ENCODE results near the gene MAGEF1.

The MAGEF1 gene

DNA sequence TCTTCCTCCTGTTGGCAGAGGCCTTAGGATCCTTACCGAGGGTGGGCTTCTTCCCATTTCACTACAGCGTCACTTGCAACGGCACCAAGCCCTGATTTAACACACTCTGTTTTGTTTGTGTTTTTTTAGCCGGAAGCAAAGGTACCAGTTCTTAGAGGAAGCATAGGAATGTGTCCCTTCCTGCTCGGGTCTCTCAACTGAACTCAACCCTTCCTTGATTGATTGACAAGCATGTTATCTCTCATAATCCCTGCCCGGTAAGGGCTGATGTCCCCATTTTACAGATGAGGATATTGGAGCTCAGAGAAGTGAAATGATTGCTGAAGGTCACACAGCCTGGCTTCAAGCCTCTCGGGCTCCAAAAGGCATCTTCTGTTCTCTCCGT lies 26.6 kb upstream of the MAGEF1 start:
- Histone ChIP-seq H3K36me3 (replicated peaks in 1 of 2; ENCODE audit: control insufficient read depth in 2 of 2, insufficient read depth in 2 of 2, low read length in 2 of 2) (no peaks in the 10 kb centered on the region), H2BK120ac (ENCODE audit: low read depth, low read length) (no peak overlapping the region), H3K4me2 (ENCODE audit: insufficient read depth, low read length, poor library complexity, severe bottlenecking) (no peak overlapping the region), H3K27ac (replicated peaks; ENCODE audit: low read length) (no peak overlapping the region), H3K18ac (ENCODE audit: low read length) (no peak overlapping the region), H3K79me1 (ENCODE audit: low read depth, low read length) (no peaks in the 10 kb centered on the region), H3K4me3 (ENCODE audit: low read length in 2 of 2) (no peak overlapping the region), H2AFZ (ENCODE audit: low read length) (peak overlapping the region; percentile 45), H3K9me3 (replicated peaks in 1 of 2; ENCODE audit: control insufficient read depth in 2 of 2, insufficient read depth in 1 of 2, low read depth in 1 of 2, low read length in 2 of 2) (no peaks in the 10 kb centered on the region), H3K4ac (ENCODE audit: low read length) (no peak overlapping the region), H4K8ac (ENCODE audit: low read depth, low read length) (no peak overlapping the region), H2AK5ac (ENCODE audit: low read depth, low read length) (no peak overlapping the region), H3K27me3 (ENCODE audit: control insufficient read depth in 3 of 3, insufficient read depth in 3 of 3, low read depth in 1 of 3, low read length in 3 of 3) (peaks cover 0 to 20% (median 0%) of the 10 kb centered on the region in 3 experiments), H3K14ac (ENCODE audit: low read length) (no peak overlapping the region), H4K91ac (ENCODE audit: low read depth, low read length, poor library complexity) (no peak overlapping the region), H3K9ac (ENCODE audit: low read depth, low read length, poor library complexity) (no peak overlapping the region), H3K23ac (ENCODE audit: low read depth, low read length, poor library complexity) (no peak overlapping the region), H2BK15ac (ENCODE audit: low read length) (no peak overlapping the region), H2BK12ac (ENCODE audit: low read length) (no peak overlapping the region), H3K4me1 (ENCODE audit: control insufficient read depth in 2 of 2, insufficient read depth in 1 of 2, low read depth in 1 of 2, low read length in 2 of 2) (peaks cover 4 to 16% of the 10 kb centered on the region in 2 donors), H2BK5ac (ENCODE audit: low read length) (no peak overlapping the region)
- WGBS, 2 donors (ENCODE audit: extremely low coverage in 2 of 2, insufficient read length in 2 of 2, insufficient replicate concordance in 1 of 2), result no CpG with 5 or more reads among the region's 8 CpGs
- no peak for DNase-seq (ENCODE audit: low spot score)

DNA sequence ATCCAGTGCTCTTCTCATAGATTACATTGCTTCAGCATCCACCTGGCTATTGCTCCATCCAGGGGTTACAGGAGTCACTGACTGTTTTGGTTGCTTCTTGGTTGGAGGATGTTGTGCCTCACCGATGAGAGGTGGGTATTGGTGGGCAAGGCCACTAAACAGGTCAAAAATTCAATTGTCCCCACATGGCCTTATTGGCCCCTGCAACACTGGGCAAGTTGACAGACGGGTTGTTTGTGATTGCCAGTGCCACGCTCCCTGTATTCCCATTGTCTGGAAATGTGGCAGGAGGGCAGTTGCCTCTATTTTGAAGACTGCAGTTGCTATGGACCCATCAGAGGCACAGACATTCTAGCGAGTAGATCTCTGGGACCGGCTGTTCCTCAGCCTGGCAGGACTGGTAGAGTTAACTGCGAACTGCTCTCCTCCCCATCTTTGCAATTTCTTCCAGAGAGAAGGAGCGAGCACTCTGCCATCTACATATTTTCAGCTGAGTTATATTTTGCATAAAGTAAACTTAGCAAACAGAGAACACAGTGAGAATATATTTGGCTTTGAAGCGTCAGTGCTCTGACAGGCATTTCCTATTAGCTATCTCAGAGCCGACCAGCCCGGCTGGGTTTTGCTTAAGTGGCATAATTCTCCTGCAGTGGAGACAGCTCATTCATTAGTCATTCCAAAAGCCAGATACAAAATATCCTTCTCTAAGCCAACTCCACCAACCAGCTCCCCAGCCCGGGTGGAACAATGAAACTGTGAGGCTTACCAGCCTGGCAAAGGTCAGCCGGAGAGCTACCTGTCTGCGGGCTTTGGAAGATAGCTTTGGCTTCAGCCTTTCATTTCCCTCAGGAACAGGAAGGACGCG lies 26.0 kb upstream of the MAGEF1 start:
- no peak overlapping the region for H4K8ac ChIP-seq (ENCODE audit: low read depth, low read length)
- no peak overlapping the region for H3K27ac ChIP-seq (replicated peaks; ENCODE audit: low read length)
- H3K14ac ChIP-seq (ENCODE audit: low read length), result no peak overlapping the region
- H2AFZ ChIP-seq (ENCODE audit: low read length), result peak overlapping the region; percentile 45
- no peak overlapping the region for H3K4me3 ChIP-seq (ENCODE audit: low read length in 2 of 2)
- H2BK120ac ChIP-seq (ENCODE audit: low read depth, low read length), result no peak overlapping the region
- H3K9me3 ChIP-seq (replicated peaks in 1 of 2; ENCODE audit: control insufficient read depth in 2 of 2, insufficient read depth in 1 of 2, low read depth in 1 of 2, low read length in 2 of 2), result no peaks in the 10 kb centered on the region
- H2BK12ac ChIP-seq (ENCODE audit: low read length), result no peak overlapping the region
- no peak for DNase-seq (ENCODE audit: low spot score)
- no peak overlapping the region for H2AK5ac ChIP-seq (ENCODE audit: low read depth, low read length)
- H3K9ac ChIP-seq (ENCODE audit: low read depth, low read length, poor library complexity), result no peak overlapping the region
- peaks cover 0 to 20% (median 0%) of the 10 kb centered on the region in 3 experiments for H3K27me3 ChIP-seq (ENCODE audit: control insufficient read depth in 3 of 3, insufficient read depth in 3 of 3, low read depth in 1 of 3, low read length in 3 of 3)
- H3K23ac ChIP-seq (ENCODE audit: low read depth, low read length, poor library complexity), result no peak overlapping the region
- WGBS, 2 donors (ENCODE audit: extremely low coverage in 2 of 2, insufficient read length in 2 of 2, insufficient replicate concordance in 1 of 2), result no CpG with 5 or more reads among the region's 15 CpGs
- H3K4me2 ChIP-seq (ENCODE audit: insufficient read depth, low read length, poor library complexity, severe bottlenecking), result no peak overlapping the region
- no peak overlapping the region for H2BK15ac ChIP-seq (ENCODE audit: low read length)
- H3K79me1 ChIP-seq (ENCODE audit: low read depth, low read length), result no peaks in the 10 kb centered on the region
- H2BK5ac ChIP-seq (ENCODE audit: low read length), result no peak overlapping the region
- H3K4me1 ChIP-seq (ENCODE audit: control insufficient read depth in 2 of 2, insufficient read depth in 1 of 2, low read depth in 1 of 2, low read length in 2 of 2), result peaks cover 4 to 16% of the 10 kb centered on the region in 2 donors
- H3K36me3 ChIP-seq (replicated peaks in 1 of 2; ENCODE audit: control insufficient read depth in 2 of 2, insufficient read depth in 2 of 2, low read length in 2 of 2), result no peaks in the 10 kb centered on the region
- no peak overlapping the region for H4K91ac ChIP-seq (ENCODE audit: low read depth, low read length, poor library complexity)
- no peak overlapping the region for H3K18ac ChIP-seq (ENCODE audit: low read length)
- no peak overlapping the region for H3K4ac ChIP-seq (ENCODE audit: low read length)

DNA sequence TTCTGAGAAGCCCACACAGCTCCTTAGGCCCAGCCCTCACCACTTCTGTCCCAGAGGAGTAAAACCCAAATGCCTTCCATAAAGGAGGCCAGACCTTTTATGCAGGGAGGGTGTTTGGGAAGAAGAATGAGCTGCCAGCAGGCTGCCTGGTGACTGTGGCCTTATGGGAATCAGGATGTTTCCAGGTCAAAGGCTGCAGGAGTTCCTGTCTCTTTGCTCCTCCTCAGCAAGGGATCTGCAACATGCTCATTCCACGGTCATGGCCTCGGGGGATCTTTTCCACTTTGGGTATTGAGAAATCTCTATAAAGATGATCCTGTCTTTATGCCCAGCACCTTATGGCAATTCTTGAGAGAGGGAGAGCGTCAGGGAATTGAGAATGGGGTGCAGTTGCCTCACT lies 25.2 kb upstream of the MAGEF1 start:
- Histone ChIP-seq H2BK15ac (ENCODE audit: low read length) (no peak overlapping the region), H3K36me3 (replicated peaks in 1 of 2; ENCODE audit: control insufficient read depth in 2 of 2, insufficient read depth in 2 of 2, low read length in 2 of 2) (no peaks in the 10 kb centered on the region), H3K9ac (ENCODE audit: low read depth, low read length, poor library complexity) (no peak overlapping the region), H3K27me3 (ENCODE audit: control insufficient read depth in 3 of 3, insufficient read depth in 3 of 3, low read depth in 1 of 3, low read length in 3 of 3) (peaks cover 0 to 20% (median 0%) of the 10 kb centered on the region in 3 experiments), H3K4me2 (ENCODE audit: insufficient read depth, low read length, poor library complexity, severe bottlenecking) (no peak overlapping the region), H2AK5ac (ENCODE audit: low read depth, low read length) (no peak overlapping the region), H4K91ac (ENCODE audit: low read depth, low read length, poor library complexity) (no peak overlapping the region), H3K9me3 (replicated peaks in 1 of 2; ENCODE audit: control insufficient read depth in 2 of 2, insufficient read depth in 1 of 2, low read depth in 1 of 2, low read length in 2 of 2) (no peaks in the 10 kb centered on the region), H3K4ac (ENCODE audit: low read length) (no peak overlapping the region), H2BK5ac (ENCODE audit: low read length) (no peak overlapping the region), H3K79me1 (ENCODE audit: low read depth, low read length) (no peaks in the 10 kb centered on the region), H3K18ac (ENCODE audit: low read length) (no peak overlapping the region), H4K8ac (ENCODE audit: low read depth, low read length) (no peak overlapping the region), H2BK12ac (ENCODE audit: low read length) (no peak overlapping the region), H3K23ac (ENCODE audit: low read depth, low read length, poor library complexity) (no peak overlapping the region), H2BK120ac (ENCODE audit: low read depth, low read length) (no peak overlapping the region), H3K4me1 (ENCODE audit: control insufficient read depth in 2 of 2, insufficient read depth in 1 of 2, low read depth in 1 of 2, low read length in 2 of 2) (peaks cover 4 to 17% of the 10 kb centered on the region in 2 donors), H3K14ac (ENCODE audit: low read length) (no peak overlapping the region), H2AFZ (ENCODE audit: low read length) (peak overlapping the region; percentile 65), H3K27ac (replicated peaks; ENCODE audit: low read length) (no peak overlapping the region), H3K4me3 (ENCODE audit: low read length in 2 of 2) (no peak overlapping the region)
- DNase-seq (ENCODE audit: low spot score), result no peak
- WGBS, 2 donors (ENCODE audit: extremely low coverage in 2 of 2, insufficient read length in 2 of 2, insufficient replicate concordance in 1 of 2), result no CpG with 5 or more reads among the region's 3 CpGs

DNA sequence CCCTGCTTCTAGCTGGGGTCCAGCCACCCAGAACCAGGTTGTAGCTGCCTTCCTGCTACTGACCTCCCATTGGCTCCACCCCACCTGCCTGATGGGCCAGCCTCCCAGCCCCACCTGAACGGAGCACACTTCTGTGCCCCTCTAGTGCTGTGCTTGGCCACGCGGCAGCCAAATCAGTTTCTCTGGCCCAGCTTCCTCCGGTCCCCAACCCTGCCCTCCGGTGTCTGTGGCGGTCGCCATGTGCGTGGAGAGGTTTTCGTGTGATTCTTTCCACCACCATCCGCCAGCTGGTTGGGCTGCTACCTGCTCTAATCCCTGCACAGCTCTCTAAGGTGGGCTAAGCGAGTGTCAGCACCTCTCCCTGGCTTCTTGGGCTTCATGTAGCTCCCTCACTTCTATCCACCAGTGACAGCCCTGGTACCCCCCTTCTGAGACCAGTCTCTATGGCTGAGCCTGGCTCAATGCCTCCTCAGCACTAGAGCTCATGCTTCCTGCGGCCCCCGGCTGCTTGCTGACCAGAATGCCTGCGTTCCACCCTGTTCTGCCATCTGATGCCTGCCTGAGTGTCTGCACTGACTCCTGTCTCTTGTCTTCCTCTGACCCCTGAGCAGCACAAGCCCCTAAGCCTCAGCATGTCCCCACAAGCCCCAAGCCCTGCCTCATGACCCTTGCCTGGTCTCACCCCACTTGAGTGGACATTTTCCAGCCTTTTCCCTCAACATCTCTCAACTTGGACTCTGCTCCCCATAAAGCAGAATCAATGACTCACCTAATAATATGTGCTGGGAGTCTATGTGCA lies 23.2 kb upstream of the MAGEF1 start:
- peak overlapping the region; percentile 39 for H2BK15ac ChIP-seq (ENCODE audit: low read length)
- no peak overlapping the region for H3K4me3 ChIP-seq (ENCODE audit: low read length in 2 of 2)
- no peak overlapping the region for H3K9ac ChIP-seq (ENCODE audit: low read depth, low read length, poor library complexity)
- H4K8ac ChIP-seq (ENCODE audit: low read depth, low read length), result no peak overlapping the region
- peak overlapping the region; percentile 19 for H3K4ac ChIP-seq (ENCODE audit: low read length)
- no peak overlapping the region for H3K27ac ChIP-seq (replicated peaks; ENCODE audit: low read length)
- H3K18ac ChIP-seq (ENCODE audit: low read length), result peak overlapping the region; percentile 46
- no CpG with 5 or more reads among the region's 14 CpGs for WGBS, 2 donors (ENCODE audit: extremely low coverage in 2 of 2, insufficient read length in 2 of 2, insufficient replicate concordance in 1 of 2)
- no peaks in the 10 kb centered on the region for H3K9me3 ChIP-seq (replicated peaks in 1 of 2; ENCODE audit: control insufficient read depth in 2 of 2, insufficient read depth in 1 of 2, low read depth in 1 of 2, low read length in 2 of 2)
- no peak for DNase-seq (ENCODE audit: low spot score)
- no peak overlapping the region for H2BK5ac ChIP-seq (ENCODE audit: low read length)
- H3K4me1 ChIP-seq (ENCODE audit: control insufficient read depth in 2 of 2, insufficient read depth in 1 of 2, low read depth in 1 of 2, low read length in 2 of 2), result peaks cover 10 to 15% of the 10 kb centered on the region in 2 donors
- H2BK12ac ChIP-seq (ENCODE audit: low read length), result no peak overlapping the region
- H3K4me2 ChIP-seq (ENCODE audit: insufficient read depth, low read length, poor library complexity, severe bottlenecking), result no peak overlapping the region
- no peaks in the 10 kb centered on the region for H3K36me3 ChIP-seq (replicated peaks in 1 of 2; ENCODE audit: control insufficient read depth in 2 of 2, insufficient read depth in 2 of 2, low read length in 2 of 2)
- H3K23ac ChIP-seq (ENCODE audit: low read depth, low read length, poor library complexity), result no peak overlapping the region
- H3K14ac ChIP-seq (ENCODE audit: low read length), result peak overlapping the region; percentile 10
- no peak overlapping the region for H4K91ac ChIP-seq (ENCODE audit: low read depth, low read length, poor library complexity)
- H3K27me3 ChIP-seq (ENCODE audit: control insufficient read depth in 3 of 3, insufficient read depth in 3 of 3, low read depth in 1 of 3, low read length in 3 of 3), result peaks cover 0 to 8% (median 0%) of the 10 kb centered on the region in 3 experiments
- no peak overlapping the region for H2BK120ac ChIP-seq (ENCODE audit: low read depth, low read length)
- no peaks in the 10 kb centered on the region for H3K79me1 ChIP-seq (ENCODE audit: low read depth, low read length)
- no peak overlapping the region for H2AK5ac ChIP-seq (ENCODE audit: low read depth, low read length)
- no peak overlapping the region for H2AFZ ChIP-seq (ENCODE audit: low read length)

All from neuronal stem cell (in vitro differentiated cells).